Progenitor cell of endocrine pancreas (in vitro differentiated cells): ENCODE measurements around the gene PLLP. TPM values are rescaled to one million over a fixed set of nuclear protein-coding genes. Genes with fewer than 3 reads are reported as not detected.

Experiments used
- DNase-seq: peaks from one replicate; pipeline ENCODE4 v3.0.0; 2021; ENCODE audit warnings: low spot score; ENCODE audit not compliant: unreplicated experiment
- H3K27ac Mint-ChIP-seq: 2 replicates; pipeline ENCODE4 v1.8.0; 2021; ENCODE audit warnings: mild to moderate bottlenecking, moderate library complexity, mixed read lengths
- H3K27me3 Mint-ChIP-seq: 2 replicates; pipeline ENCODE4 v1.8.0; 2021; ENCODE audit warnings: mixed read lengths
- H3K36me3 Mint-ChIP-seq: 2 replicates; pipeline ENCODE4 v1.8.0; 2022; ENCODE audit warnings: mixed read lengths; ENCODE audit not compliant: insufficient read depth
- H3K4me1 Mint-ChIP-seq: 2 replicates; pipeline ENCODE4 v1.8.0; 2021; ENCODE audit warnings: low read depth, mixed read lengths
- H3K4me3 Mint-ChIP-seq: 2 replicates; pipeline ENCODE4 v1.8.0; 2021; ENCODE audit warnings: low read depth, mild to moderate bottlenecking, moderate library complexity, mixed read lengths
- H3K9me3 Mint-ChIP-seq: 2 replicates; pipeline ENCODE4 v1.8.0; 2021; ENCODE audit warnings: low read depth, mixed read lengths
- CTCF ChIP-seq: fragments of 200-600 bp; sonication (generic); IDR thresholded peaks from one replicate; pipeline ENCODE4 v1.5.0; 2021; ENCODE audit warnings: antibody characterized with exemption, mild to moderate bottlenecking; ENCODE audit not compliant: unreplicated experiment
- total RNA-seq: library from RNA; stranded (reverse); gene quantifications from 2 replicates; pipeline ENCODE4 v1.2.1, GENCODE V29; 2021

Gene PLLP
- total RNA-seq, 1 donor from 2014 or later, result 2.9 TPM

GRCh38 chr16:57240851-57241250 lies 43.6 kb downstream of the PLLP start:
- Mint-ChIP-seq H3K4me3 (no peak overlapping the region), H3K27ac (no peak overlapping the region), H3K36me3 (peaks cover 11% of the 10 kb centered on the region), H3K27me3 (no peaks in the 10 kb centered on the region), H3K4me1 (peaks cover 5% of the 10 kb centered on the region), H3K9me3 (no peaks in the 10 kb centered on the region)
- TF ChIP-seq CTCF, result no peak
- no peak for DNase-seq

GRCh38 chr16:57239107-57239506 lies 45.4 kb downstream of the PLLP start:
- TF ChIP-seq CTCF, result no peak
- H3K4me3 Mint-ChIP-seq, result no peak overlapping the region
- DNase-seq, result no peak
- no peaks in the 10 kb centered on the region for H3K9me3 Mint-ChIP-seq
- H3K4me1 Mint-ChIP-seq, result no peaks in the 10 kb centered on the region
- H3K36me3 Mint-ChIP-seq, result peaks cover 20% of the 10 kb centered on the region
- no peak overlapping the region for H3K27ac Mint-ChIP-seq
- H3K27me3 Mint-ChIP-seq, result no peaks in the 10 kb centered on the region

DNA sequence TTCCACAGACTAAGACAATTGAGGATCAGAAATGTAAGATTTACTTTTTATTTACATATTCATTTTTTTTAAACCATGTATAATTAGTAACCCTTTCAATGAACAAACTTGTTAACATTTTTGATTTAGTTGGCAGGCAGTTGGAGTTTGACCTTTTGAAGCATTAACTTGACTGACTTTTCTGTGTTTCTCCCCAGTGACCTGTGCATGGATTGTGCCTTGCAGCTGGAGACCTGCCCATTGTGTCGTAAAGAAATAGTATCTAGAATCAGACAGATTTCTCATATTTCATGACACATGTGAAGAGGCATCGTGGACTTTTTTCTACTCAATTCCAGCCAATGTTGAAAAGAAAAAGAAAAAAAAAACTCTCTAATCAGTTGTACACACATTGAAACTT lies 45.8 kb downstream of the PLLP start:
- no peaks in the 10 kb centered on the region for H3K4me1 Mint-ChIP-seq
- TF ChIP-seq CTCF, result no peak
- H3K27ac Mint-ChIP-seq, result no peak overlapping the region
- H3K36me3 Mint-ChIP-seq, result peaks cover 24% of the 10 kb centered on the region
- no peak for DNase-seq
- H3K27me3 Mint-ChIP-seq, result no peaks in the 10 kb centered on the region
- H3K4me3 Mint-ChIP-seq, result no peak overlapping the region
- H3K9me3 Mint-ChIP-seq, result no peaks in the 10 kb centered on the region

- H3K4me3 Mint-ChIP-seq, result no peak overlapping the region
- no peaks in the 10 kb centered on the region for H3K27me3 Mint-ChIP-seq
- H3K9me3 Mint-ChIP-seq, result no peaks in the 10 kb centered on the region
- DNase-seq, result no peak
- no peaks in the 10 kb centered on the region for H3K4me1 Mint-ChIP-seq
- no peak for TF ChIP-seq CTCF
- H3K36me3 Mint-ChIP-seq, result peaks cover 28% of the 10 kb centered on the region
- no peak overlapping the region for H3K27ac Mint-ChIP-seq
Observed at GRCh38 chr16:57236022-57236350, 48.5 kb downstream of the PLLP start.

DNA sequence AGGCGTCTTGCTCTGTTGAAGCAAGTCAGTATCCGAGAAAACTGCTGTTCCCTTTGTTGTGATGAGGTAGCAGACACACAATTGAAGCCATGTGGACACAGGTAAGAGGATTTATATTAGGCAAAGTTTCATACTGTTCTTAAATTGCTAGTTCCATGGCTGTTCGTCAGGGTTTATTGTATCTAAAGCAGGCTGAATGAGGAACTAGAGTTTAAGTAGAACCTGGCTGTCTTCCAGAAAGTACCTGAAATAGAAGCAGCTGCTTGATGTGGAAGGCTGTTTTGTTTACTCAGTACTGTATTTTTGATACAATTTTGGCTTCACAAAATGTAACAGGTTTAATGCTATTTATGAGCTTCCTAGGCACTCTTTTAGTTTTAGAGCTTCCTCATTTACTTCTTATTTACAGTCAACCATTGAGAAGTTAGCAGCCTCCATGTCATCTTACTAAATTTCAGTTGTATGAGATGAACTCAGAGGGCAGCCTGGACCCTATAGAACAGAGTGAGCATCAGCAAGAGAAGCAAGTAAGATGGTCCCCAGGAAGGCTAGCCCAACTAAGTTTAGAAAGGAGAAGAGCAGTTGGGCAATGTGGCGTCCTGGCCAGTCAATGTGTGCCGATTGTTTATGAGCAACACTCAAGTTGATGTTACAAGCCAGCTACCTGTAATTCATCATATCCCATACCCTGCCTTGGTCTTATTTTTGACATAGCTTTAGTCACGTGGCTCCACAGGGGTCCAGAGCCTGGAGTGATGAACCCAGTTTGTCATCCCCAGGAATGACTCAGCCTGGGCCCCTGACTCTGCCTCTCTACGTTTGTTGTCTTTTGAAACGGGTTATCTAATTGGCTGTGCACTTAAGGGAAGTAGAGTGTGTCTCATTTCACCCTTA lies 49.1 kb downstream of the PLLP start:
- H3K36me3 Mint-ChIP-seq, result peaks cover 28% of the 10 kb centered on the region
- no peak for TF ChIP-seq CTCF
- H3K4me1 Mint-ChIP-seq, result no peaks in the 10 kb centered on the region
- H3K4me3 Mint-ChIP-seq, result no peak overlapping the region
- H3K9me3 Mint-ChIP-seq, result no peaks in the 10 kb centered on the region
- DNase-seq, result no peak
- H3K27ac Mint-ChIP-seq, result no peak overlapping the region
- H3K27me3 Mint-ChIP-seq, result no peaks in the 10 kb centered on the region
